Measurements from ENCODE around the gene PCNA.
A peak's percentile ranks its signal among the peaks of the same experiment; 100 is the strongest.

The PCNA gene

GRCh38 chr20:5146871-5147592, 27.3 kb upstream of the PCNA start:
- H3K36me3 ChIP-seq (ENCODE audit: control insufficient read depth, low read length): peaks cover 3% of the 10 kb centered on the region; the same call in 1 of the 2 replicates
- peak overlapping the region; percentile 55 for H3K4me3 ChIP-seq (ENCODE audit: low read length)
- TF ChIP-seq CTCF (IDR thresholded peaks at IDR 0.05; ENCODE audit: low read depth, low read length, poor library complexity, severe bottlenecking) (no peak), EZH2phosphoT487 (IDR thresholded peaks at IDR 0.05; ENCODE audit: borderline replicate concordance, low read length) (no peak)
- H3K9me3 ChIP-seq (ENCODE audit: control insufficient read depth, insufficient read depth, low read length): no peaks in the 10 kb centered on the region
- H3K79me2 ChIP-seq (ENCODE audit: control insufficient read depth, low read length): peaks cover 70% of the 10 kb centered on the region
- no peak overlapping the region for H3K27ac ChIP-seq (ENCODE audit: low read depth, low read length)
- H3K27me3 ChIP-seq (ENCODE audit: control insufficient read depth, low read length): no peaks in the 10 kb centered on the region
- H4K20me1 ChIP-seq (ENCODE audit: control insufficient read depth, insufficient read depth, low read depth, low read length): no peaks in the 10 kb centered on the region
- H3K4me1 ChIP-seq (ENCODE audit: control insufficient read depth, low read length): peaks cover 47% of the 10 kb centered on the region
- H3K4me2 ChIP-seq (ENCODE audit: low read length): peak overlapping the region; percentile 69
- H3K9me2 ChIP-seq (replicated peaks; ENCODE audit: control insufficient read depth, low read length): no peaks in the 10 kb centered on the region
- H3F3A ChIP-seq (ENCODE audit: control insufficient read depth, insufficient read depth): peaks cover 4% of the 10 kb centered on the region; the same call in 1 of the 2 replicates

- Histone ChIP-seq H4K20me1 (ENCODE audit: control insufficient read depth, insufficient read depth, low read depth, low read length) (no peaks in the 10 kb centered on the region), H3K4me3 (ENCODE audit: low read length) (peak overlapping the region; percentile 55), H3K27me3 (ENCODE audit: control insufficient read depth, low read length) (no peaks in the 10 kb centered on the region), H3K9me2 (replicated peaks; ENCODE audit: control insufficient read depth, low read length) (no peaks in the 10 kb centered on the region), H3K4me1 (ENCODE audit: control insufficient read depth, low read length) (peaks cover 49% of the 10 kb centered on the region), H3K79me2 (ENCODE audit: control insufficient read depth, low read length) (peaks cover 78% of the 10 kb centered on the region), H3K27ac (ENCODE audit: low read depth, low read length) (peak overlapping the region; percentile 34; the same call in 1 of the 2 replicates), H3K36me3 (ENCODE audit: control insufficient read depth, low read length) (peaks cover 3% of the 10 kb centered on the region; the same call in 1 of the 2 replicates), H3F3A (ENCODE audit: control insufficient read depth, insufficient read depth) (peaks cover 4% of the 10 kb centered on the region; the same call in 1 of the 2 replicates), H3K9me3 (ENCODE audit: control insufficient read depth, insufficient read depth, low read length) (no peaks in the 10 kb centered on the region), H3K4me2 (ENCODE audit: low read length) (peak overlapping the region; percentile 69)
- no peak for TF ChIP-seq CTCF (IDR thresholded peaks at IDR 0.05; ENCODE audit: low read depth, low read length, poor library complexity, severe bottlenecking)
- TF ChIP-seq EZH2phosphoT487 (IDR thresholded peaks at IDR 0.05; ENCODE audit: borderline replicate concordance, low read length): no peak
These were observed 26.4 kb upstream of the PCNA start for GRCh38 chr20:5146099-5146668.

GRCh38 chr20:5145365-5146098, 25.8 kb upstream of the PCNA start:
- H3K4me3 ChIP-seq (ENCODE audit: low read length): peak overlapping the region; percentile 55
- no peaks in the 10 kb centered on the region for H3K9me2 ChIP-seq (replicated peaks; ENCODE audit: control insufficient read depth, low read length)
- no peaks in the 10 kb centered on the region for H3K9me3 ChIP-seq (ENCODE audit: control insufficient read depth, insufficient read depth, low read length)
- H4K20me1 ChIP-seq (ENCODE audit: control insufficient read depth, insufficient read depth, low read depth, low read length): no peaks in the 10 kb centered on the region
- peaks cover 78% of the 10 kb centered on the region for H3K79me2 ChIP-seq (ENCODE audit: control insufficient read depth, low read length)
- TF ChIP-seq EZH2phosphoT487 (IDR thresholded peaks at IDR 0.05; ENCODE audit: borderline replicate concordance, low read length) (no peak), CTCF (IDR thresholded peaks at IDR 0.05; ENCODE audit: low read depth, low read length, poor library complexity, severe bottlenecking) (no peak)
- peak overlapping the region; percentile 34; the same call in 1 of the 2 replicates for H3K27ac ChIP-seq (ENCODE audit: low read depth, low read length)
- H3F3A ChIP-seq (ENCODE audit: control insufficient read depth, insufficient read depth): peaks cover 4% of the 10 kb centered on the region; the same call in 1 of the 2 replicates
- peak overlapping the region; percentile 69 for H3K4me2 ChIP-seq (ENCODE audit: low read length)
- H3K27me3 ChIP-seq (ENCODE audit: control insufficient read depth, low read length): no peaks in the 10 kb centered on the region
- peaks cover 55% of the 10 kb centered on the region for H3K4me1 ChIP-seq (ENCODE audit: control insufficient read depth, low read length)
- H3K36me3 ChIP-seq (ENCODE audit: control insufficient read depth, low read length): peaks cover 3% of the 10 kb centered on the region; the same call in 1 of the 2 replicates

All from DOHH2 (cell line).